GM10248 (cell line): Measurements from ENCODE around the gene FAM227A.

ENCODE experiments used
- CTCF ChIA-PET: fragments of 300-600 bp; sonication (Branson Sonifier 250); formaldehyde crosslinking; extraction: SDS; loops from one replicate; lab custom pipeline; 2021; ENCODE audit warnings: antibody characterized with exemption; lab: Yijun Ruan, JAX
- POLR2A ChIA-PET: fragments of 350-650 bp; sonication (Branson Sonifier 250); formaldehyde crosslinking; extraction: SDS; loops from one replicate; lab custom pipeline; 2020; ENCODE audit warnings: antibody characterized with exemption; lab: Yijun Ruan, JAX
- DNase-seq: peaks from one replicate; pipeline ENCODE4 v3.0.0; 2012; ENCODE audit errors: extremely low spot score
- TF ChIP-seq, protein P1 (sequence below): IDR thresholded peaks from 2 replicates; pipeline ENCODE4 v1.5.1; 2012; ENCODE audit warnings: mild to moderate bottlenecking, low read depth; ENCODE audit errors: extremely low read depth, missing control alignments, control extremely low read depth

Gene FAM227A

DNA sequence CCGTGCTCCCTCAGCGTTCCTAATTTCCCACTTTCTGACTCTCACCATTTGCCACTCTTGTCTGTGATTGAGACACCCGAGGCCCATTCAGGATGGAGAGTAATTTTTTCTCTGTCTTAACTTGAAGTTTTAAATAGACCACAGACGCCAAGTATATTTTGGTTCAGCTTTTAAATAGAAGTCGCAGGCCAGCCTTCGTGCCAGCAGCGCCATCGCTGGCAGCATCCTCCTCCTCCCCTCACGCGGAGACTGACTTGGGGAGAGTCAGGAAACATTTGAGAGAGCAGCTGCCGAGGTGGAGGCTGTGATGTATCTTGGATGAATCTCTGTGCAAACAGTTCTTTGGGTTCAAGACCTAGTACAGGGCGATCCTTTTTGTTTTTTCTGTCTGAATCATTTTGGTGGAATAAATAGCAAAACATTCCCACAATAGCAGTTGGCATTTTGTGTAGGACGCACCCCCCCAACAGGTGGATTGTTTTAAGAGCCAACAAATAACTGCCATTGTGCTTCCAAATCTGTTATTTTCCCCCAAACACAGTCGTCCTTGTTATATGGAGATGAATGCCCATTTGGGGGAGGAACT lies 85.3 kb downstream of the FAM227A start:
- ChIA-PET CTCF (interaction anchor here (1.3 to 5.1 kb wide), 6 partner anchors 11 to 518 kb away, joined by 3 to 44 read pairs (median 4); no protein-coding TSS in a partner anchor), POLR2A (no interaction called here)
- TF ChIP-seq, protein P1, sequence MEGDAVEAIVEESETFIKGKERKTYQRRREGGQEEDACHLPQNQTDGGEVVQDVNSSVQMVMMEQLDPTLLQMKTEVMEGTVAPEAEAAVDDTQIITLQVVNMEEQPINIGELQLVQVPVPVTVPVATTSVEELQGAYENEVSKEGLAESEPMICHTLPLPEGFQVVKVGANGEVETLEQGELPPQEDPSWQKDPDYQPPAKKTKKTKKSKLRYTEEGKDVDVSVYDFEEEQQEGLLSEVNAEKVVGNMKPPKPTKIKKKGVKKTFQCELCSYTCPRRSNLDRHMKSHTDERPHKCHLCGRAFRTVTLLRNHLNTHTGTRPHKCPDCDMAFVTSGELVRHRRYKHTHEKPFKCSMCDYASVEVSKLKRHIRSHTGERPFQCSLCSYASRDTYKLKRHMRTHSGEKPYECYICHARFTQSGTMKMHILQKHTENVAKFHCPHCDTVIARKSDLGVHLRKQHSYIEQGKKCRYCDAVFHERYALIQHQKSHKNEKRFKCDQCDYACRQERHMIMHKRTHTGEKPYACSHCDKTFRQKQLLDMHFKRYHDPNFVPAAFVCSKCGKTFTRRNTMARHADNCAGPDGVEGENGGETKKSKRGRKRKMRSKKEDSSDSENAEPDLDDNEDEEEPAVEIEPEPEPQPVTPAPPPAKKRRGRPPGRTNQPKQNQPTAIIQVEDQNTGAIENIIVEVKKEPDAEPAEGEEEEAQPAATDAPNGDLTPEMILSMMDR, result no peak
- peak; percentile 23 for DNase-seq

DNA sequence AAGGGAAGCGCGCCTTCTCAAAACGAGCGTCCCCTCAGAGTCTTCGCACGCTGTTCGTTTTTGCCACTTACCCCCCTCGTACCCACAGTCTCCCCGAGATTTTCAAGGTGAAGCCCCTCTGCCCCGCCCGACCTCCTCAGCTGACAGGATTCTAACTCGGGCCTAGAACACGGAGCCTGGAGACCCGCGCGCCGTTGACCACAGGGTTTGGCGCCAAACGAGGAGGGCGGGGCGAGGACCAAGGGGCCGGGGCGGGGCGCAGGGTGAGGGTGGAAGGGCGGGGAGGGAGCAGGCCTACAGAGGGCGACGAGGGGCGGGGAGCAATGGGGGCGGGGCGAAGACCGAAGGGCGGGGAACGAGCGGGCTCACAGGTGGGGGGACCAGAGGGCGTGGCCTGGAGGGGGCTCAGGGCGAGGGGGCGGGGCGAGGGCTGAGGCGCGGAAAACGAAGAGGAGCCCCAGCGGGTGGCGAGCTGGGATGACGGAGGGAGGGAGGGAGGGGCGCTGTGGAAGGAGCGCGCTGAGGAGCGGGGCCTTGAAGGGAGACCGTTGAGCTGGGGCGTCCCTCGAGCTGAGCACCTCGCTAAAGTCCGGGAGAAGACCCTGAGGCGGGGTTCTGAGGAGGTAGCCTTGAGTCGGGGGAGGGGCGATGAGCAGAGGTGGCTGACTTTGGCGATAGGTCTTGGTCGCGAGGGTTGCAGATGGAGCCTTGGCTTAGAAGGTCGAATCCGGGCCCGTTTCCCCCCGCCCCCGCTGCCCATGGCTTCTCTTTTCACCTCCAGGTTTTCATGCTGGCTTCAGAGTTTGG lies 86.0 kb downstream of the FAM227A start, which contains the start of gene DMC1:
Gene DMC1, minus strand, starts transcription at position 212 of the 807 bp plus-strand sequence. CDS start 1,927 bp downstream, outside the sequence.
- DNase-seq, result peak; percentile 100
- TF ChIP-seq, protein P1, result no peak
- POLR2A ChIA-PET, result no interaction called here
- CTCF ChIA-PET, result interaction anchor here (5.1 kb wide), 1 partner anchor 518 kb away, joined by 44 read pairs; no protein-coding TSS in a partner anchor

GRCh38 chr22:38569181-38569971 lies 86.8 kb downstream of the FAM227A start:
- TF ChIP-seq, protein P1, result no peak
- CTCF ChIA-PET, result interaction anchor here (1.2 kb wide), 1 partner anchor 11 kb away, joined by 3 read pairs; no protein-coding TSS in a partner anchor
- DNase-seq, result no peak
- POLR2A ChIA-PET, result no interaction called here

GRCh38 chr22:38567531-38568285 lies 88.5 kb downstream of the FAM227A start:
- CTCF ChIA-PET, result interaction anchor here (0.9 to 1.4 kb wide), 4 partner anchors 11 to 515 kb away, joined by 3 to 6 read pairs (median 4); no protein-coding TSS in a partner anchor
- TF ChIP-seq, protein P1, result no peak
- POLR2A ChIA-PET, result no interaction called here
- DNase-seq, result no peak

GRCh38 chr22:38566726-38567504 lies 89.3 kb downstream of the FAM227A start:
- POLR2A ChIA-PET, result no interaction called here
- no peak for DNase-seq
- CTCF ChIA-PET, result interaction anchor here (0.9 to 1.8 kb wide), 3 partner anchors 9 to 115 kb away, joined by 3 to 4 read pairs (median 3); partner anchors contain the start of gene TOMM22
- TF ChIP-seq, protein P1, result no peak
